Eye (tissue), 1 donor: ENCODE data around the gene HEPH.
"Not testable (repeated sequence)": the region's sequence is repeated elsewhere in the genome, so short reads cannot be mapped to it uniquely, and the experiment has no call there.

Experiments used
- DNase-seq: peaks from one replicate; pipeline ENCODE4 v3.0.0-alpha.2; 2015

The HEPH gene, protein sequence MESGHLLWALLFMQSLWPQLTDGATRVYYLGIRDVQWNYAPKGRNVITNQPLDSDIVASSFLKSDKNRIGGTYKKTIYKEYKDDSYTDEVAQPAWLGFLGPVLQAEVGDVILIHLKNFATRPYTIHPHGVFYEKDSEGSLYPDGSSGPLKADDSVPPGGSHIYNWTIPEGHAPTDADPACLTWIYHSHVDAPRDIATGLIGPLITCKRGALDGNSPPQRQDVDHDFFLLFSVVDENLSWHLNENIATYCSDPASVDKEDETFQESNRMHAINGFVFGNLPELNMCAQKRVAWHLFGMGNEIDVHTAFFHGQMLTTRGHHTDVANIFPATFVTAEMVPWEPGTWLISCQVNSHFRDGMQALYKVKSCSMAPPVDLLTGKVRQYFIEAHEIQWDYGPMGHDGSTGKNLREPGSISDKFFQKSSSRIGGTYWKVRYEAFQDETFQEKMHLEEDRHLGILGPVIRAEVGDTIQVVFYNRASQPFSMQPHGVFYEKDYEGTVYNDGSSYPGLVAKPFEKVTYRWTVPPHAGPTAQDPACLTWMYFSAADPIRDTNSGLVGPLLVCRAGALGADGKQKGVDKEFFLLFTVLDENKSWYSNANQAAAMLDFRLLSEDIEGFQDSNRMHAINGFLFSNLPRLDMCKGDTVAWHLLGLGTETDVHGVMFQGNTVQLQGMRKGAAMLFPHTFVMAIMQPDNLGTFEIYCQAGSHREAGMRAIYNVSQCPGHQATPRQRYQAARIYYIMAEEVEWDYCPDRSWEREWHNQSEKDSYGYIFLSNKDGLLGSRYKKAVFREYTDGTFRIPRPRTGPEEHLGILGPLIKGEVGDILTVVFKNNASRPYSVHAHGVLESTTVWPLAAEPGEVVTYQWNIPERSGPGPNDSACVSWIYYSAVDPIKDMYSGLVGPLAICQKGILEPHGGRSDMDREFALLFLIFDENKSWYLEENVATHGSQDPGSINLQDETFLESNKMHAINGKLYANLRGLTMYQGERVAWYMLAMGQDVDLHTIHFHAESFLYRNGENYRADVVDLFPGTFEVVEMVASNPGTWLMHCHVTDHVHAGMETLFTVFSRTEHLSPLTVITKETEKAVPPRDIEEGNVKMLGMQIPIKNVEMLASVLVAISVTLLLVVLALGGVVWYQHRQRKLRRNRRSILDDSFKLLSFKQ

DNA sequence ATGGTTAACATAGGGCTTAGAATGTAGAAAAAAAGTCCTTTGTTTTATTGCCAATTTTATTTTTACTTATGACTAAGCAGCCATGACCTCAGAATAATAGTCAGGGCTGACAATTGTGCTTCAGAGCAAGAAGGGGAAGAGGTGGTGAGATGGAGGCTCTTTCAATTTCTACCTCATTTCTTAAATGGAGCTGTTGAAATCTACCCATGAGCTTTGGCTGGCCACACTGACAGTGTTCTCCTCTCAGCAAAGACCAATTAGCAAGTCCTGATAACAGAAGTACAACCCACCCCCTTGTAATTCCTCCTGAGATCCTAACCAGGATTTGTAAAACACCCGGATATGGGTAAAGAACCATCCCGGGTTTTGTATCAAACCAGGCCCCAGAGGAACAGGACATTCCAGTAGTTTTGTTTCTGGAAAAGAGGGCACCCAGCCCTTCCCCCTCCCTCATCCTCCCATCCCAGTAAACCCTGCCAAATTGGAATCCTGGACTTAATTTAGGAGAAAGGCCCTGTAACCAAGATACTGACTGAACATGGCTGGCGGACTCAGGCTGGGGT is at the start of gene HEPH:
Gene HEPH (plus strand): TSS at position 399 of the 563 bp plus-strand sequence. CDS start 6,324 bp downstream, outside the sequence.
- peak; percentile 69 for DNase-seq

DNA sequence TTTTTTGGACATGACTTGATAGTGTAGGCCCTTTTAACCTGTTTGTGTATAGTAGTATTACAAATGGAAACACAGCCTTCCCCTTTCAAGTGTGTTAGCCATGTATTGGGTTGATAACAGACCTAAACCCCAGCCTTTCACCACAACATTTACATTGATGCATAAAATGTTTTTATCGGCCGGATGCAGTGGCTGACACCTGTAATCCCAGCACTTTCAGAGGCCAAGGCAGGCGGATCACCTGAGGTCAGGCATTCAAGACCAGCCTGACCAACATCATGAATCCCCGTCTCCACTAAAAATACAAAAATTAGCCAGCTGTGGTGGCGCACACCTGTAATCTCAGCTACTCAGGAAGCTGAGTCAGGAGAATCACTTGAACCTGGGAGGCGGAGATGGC is 45.3 kb upstream of the HEPH start:
- DNase-seq, result not testable (repeated sequence)

DNA sequence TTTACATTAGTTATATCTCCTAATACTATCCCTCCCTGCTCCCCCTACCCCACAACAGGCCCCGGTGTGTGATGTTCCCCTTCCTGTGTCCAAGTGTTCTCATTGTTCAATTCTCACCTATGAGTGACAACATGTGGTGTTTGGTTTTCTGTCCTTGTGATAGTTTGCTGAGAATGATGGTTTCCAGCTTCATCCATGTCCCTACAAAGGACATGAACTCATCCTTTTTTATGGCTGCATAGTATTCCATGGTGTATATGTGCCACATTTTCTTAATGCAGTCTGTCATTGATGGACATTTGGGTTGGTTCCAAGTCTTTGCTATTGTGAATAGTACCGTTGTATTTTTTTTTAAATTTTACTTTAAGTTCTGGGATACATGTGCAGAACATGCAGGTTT is 42.7 kb upstream of the HEPH start:
- not testable (repeated sequence) for DNase-seq

DNA sequence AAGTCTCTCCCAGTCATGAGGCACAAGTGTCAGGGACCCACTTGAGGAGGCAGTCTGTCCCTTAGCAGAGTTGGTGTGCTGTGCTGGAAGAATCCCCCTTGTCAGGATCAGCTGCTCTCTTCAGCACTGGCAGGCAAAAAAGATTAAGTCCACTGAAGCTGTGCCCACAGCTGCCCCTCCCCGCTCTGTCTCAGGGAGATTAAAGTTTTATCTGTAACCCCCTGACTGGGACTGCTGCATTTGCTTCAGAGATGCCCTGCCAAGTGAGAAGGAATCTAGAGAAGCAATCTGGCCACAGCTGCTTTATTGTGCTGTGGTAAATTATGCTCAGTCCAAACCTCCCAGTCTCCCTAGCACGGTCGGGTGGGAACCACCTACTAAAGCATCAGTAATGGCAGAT is 37.4 kb upstream of the HEPH start:
- DNase-seq, result no peak

DNA sequence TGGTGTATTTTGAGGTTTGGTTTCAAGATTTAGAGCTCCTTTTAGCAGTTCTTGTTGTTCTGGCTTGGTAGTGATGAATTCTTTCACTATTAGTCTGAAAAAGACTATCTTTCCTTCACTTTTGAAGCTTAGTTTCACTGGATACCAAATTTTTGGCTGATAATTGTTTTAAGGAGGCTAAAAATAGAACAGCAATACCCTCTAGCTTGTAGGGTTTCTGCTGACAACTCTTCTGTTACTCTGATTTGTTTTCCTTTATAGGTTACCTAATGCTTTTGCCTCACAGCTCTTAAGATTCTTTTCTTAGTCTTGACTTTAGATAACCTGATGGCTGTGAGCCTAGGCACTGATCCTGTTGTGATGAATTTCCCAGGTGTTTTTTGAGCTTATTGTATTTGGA is 33.6 kb upstream of the HEPH start:
- DNase-seq, result no peak

DNA sequence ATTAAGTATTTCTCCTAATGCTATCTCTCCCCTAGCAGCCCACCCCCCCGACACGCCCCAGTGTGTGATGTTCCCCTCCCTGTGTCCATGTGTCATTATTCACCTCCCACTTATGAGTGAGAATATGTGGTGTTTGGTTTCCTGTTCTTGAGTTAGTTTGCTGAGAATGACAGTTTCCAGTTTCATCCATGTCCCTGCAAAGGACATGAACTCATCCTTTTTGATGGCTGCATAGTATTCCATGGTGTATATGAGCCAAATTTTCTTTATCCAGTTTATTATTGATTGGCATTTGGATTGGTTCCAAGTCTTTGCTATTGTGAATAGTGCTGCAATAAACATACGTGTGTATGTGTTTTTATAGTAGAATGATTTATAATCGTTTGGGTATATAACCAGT is 28.8 kb upstream of the HEPH start:
- DNase-seq, result not testable (repeated sequence)

DNA sequence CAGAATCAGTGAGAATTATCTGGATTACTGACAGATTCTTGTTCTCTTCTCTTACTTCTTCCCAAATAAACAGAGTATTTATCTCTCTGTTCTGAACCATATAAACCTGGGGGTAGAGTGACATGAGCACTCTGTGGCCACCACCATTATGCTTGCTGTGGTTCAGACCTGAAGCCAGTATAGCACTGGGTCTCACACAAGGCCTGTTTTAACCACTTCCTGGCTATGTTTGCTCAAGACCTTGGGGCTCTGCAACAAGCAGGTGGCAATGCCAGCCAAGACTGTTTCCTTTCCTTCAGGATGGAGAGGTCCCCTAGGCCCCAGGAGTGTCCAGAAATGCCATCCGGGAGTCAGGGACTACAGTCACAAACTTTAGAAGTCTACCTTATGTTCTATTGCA is 21.7 kb upstream of the HEPH start:
- DNase-seq, result no peak

DNA sequence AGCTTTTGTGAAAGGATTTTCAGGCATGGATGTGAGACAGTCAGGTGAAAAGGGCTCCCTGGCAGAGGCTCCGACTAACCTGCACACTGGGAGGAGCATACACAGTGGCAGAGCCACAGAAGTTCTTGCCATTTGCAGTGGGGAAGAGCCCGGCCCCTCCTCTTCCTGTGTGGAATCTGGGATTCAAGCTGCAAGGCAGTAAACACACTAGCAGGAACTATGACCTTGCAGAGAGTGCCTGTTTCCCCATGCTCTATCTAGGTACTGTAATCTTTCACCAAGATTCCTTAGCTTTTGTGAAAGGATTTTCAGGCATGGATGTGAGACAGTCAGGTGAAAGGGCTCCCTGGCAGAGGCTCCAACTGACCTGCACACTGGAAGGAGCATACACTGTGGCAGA is 19.8 kb upstream of the HEPH start:
- DNase-seq, result no peak

DNA sequence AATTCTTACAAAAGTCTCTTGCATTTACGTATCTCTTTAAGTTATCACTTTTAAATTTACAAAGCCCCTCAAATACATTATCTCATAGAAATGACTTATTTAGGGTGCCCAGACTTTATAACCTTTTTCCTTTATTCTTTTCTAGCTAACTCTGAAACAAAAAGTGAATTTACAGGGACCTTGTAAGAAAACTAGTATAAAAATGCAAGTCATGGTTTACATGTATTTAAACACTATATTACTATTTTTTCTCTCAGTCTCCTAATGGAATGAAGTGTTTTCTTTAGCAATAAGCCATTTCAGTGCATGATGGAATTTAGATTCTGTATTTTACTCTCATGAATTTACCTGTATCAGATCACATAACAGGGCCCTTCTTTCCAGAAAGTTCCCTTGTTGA is 14.5 kb upstream of the HEPH start:
- DNase-seq, result no peak

DNA sequence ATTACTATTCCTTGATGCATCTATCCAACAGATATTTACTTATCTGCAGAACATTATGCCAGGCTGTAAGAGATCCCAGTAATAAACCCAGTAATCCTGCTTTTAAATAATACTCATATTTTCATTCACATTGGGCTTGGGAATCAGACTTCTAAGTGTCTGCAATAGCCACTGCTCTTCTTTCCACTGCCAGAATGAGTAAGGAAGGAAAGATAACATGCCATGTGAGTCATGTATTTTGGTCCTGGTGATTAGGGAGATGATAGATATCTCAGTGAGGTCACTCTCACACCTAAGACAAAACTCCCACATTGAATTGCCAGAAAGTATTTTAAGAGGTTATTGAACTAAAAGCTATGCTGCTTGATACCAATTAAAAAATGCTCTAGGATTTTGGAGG is 13.9 kb upstream of the HEPH start:
- DNase-seq, result no peak

DNA sequence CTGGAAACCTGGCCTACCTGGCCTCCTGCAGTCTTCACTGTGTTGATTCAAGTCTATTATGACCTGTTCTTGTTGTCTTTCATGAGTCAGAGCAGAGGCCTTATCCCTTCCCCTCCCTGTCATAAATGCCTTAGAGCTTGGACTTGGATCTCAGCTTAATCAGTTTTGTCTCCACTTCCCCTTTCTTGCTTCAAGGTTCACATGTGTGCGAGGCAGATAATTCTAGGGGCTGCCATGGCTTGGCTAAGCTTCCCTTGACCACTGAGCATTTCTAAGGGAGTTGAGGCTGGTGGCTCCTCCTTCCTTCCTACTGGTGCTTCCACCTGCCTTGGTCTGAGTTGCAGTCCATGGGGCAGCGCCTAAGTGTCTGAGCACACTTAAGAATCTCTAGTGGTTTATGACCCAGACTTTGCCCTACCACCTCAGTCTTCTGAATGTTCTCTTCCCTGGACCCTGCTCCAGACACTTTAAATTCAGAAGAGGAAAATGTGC is 1.7 kb upstream of the HEPH start:
- DNase-seq, result no peak

DNA sequence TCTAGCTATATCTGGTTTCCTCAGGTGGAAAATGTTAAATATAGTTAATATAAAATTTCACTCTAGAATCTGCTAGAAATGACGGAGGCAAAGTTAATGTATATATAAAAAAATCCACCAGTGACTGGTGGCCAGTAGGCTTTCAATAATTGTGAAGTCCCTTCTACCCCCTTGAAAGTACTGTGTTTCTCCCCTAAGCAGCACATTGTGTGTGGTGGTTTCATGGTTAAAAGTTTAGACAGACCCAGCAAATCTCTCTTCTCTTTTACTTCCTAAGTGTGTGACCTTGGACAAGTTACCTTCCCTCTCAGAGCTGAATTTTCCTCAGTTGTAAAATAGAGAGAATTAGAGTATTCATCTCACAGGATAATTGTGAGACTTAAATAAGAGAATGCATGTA is 600 bp upstream of the HEPH start:
- no peak for DNase-seq

DNA sequence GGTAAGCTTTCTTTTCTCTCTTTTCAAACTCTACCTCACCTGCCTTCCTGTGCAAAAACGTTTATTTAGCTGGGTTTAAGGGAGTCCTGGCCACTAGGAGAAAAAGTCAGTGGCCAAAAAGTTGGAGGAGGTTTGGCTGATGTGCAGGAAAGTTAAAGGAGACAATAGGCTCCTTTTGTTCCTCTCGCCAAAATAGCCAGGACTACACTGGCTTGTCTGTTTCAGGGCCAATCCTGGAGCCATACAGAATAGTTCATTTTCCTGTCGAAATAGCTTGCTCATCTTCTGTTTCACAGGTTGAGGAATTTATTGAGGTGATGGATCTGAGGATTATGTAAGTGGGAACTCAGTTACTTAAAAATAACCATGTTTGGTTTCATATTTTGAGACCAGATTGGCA is 423 bp downstream of the HEPH start:
- DNase-seq, result peak; percentile 44

DNA sequence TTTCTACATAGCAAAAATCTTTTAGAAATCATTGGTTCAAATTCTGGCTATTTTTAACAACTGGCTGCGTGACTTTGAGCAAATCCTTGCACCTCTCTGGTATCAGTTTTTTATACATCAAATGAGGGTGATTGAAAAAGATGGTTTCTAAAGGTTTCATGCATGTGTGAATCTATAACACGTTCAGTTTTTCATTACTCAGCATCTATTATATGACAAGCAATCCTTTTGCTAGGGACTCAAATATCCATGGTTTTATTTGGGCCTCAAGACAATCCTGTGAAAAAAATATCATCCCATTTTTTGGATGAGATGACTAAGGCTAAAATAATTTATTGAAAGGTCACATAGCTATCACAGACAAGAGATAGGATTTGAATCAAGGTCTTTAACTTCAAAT is 884 bp downstream of the HEPH start:
- peak; percentile 8 for DNase-seq

DNA sequence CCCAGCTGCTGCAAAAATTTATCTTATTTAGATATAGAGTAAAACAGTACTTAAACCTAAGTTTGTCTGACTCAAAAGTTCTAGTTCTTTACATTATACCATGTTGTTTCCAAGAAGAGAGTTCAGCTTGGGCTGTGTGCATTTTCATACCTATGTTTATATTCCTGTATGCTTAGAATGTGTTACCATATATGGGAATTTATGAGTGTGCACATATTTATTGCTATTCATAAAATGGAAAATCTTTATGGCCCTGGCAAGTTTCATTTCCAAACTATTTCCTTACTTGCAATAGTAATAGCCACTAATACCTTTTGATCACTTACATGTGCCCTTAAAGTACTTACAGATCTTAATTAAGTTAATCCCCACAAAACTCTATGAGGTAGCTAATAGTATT is 2.6 kb downstream of the HEPH start:
- no peak for DNase-seq

DNA sequence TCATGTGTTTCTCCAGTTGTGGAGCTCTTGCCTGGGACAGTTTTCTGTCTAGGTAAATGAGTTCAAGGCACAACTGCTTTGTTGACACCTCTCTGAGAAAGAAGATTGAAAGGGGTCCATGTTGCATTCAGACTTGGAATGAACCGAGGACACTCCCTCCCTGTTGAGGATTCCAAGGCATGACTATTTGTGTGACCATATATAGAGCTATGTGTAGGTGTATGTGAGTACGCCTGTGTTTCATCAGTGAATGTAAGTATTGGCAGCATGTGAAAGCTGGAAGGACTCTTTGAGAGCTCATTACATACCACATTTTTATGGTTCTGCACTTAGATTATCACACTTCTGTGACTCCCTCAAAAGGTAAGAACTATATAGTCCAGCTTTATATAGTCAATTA is 3.4 kb downstream of the HEPH start:
- no peak for DNase-seq

DNA sequence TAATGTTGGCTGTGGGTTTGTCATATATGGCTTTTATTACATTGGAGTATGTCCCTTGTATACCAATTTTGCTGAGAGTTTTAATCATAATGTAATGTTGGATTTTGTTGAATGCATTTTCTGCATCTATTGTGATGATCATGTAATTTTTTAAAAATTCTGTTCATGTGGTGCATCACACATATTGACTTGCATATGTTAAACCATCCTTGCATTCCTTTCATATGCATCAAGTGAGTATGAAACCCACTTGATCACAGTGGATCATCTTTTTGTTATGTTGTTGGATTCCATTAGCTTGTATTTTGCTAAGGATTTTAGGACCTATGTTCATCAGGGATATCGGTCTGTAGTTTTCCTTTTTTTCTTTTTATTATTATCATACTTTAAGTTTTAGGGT is 12.1 kb downstream of the HEPH start:
- DNase-seq, result no peak

DNA sequence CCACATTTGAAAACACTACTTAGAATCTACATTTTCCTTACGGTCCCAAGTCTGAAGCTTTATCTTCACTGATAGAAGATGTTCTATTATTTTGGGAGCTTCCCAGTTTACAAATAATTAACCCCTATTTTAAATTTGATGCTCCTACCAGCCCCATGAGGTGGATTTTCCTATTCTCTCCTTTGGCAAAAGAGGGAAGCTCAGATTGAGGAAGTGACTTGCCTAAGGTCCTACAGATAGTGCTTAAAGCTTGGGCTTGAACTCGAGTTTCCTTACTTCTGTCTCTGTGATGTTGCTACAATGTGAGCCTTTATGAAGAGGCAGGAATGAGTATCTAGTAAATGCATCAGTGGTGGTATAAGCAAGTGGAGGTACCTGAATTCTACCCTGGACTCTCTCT is 27.5 kb downstream of the HEPH start:
- DNase-seq, result no peak

DNA sequence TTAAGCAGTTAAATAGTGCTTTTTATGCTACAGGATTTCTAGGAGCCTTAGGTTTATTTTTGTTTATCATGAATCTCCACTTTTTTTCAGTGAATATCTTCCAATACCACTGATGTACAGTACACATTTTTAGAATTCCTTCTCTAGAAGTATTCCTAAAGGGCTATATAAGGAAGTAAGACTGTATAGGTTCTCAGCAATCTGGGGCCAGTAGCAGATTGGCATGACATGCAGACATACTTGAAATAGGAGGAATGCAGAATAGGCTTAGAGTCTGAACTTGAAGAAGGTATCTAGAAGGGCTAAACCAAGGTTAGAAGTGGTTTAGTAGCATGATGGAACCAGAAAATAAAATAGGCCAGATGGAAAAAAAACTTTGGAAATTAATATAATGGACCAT is 29.8 kb downstream of the HEPH start:
- DNase-seq, result no peak

DNA sequence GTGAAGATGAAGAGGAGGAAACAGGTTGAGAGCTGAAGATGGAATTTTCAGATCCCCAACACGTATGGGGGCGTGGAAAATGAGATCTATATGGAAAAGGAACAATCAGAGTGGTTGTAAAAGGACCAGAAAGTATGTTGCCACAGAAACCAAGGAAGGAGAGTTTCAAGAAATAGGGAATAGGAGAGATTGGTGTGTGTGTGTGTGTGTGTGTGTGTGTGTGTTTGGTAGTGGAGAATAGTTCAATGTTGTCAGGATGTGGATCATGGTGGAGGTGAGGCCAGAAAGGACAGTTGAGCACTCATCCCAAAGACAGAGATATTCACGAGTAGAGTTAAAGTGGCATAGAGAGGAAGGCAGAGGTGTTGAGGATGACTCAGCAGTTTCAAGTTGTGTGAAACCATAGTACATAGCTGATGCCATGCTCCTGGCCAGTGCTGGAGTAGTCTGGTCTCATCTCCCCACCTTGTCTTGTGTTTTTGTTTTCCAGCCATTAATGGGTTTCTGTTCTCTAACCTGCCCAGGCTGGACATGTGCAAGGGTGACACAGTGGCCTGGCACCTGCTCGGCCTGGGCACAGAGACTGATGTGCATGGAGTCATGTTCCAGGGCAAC is 36.1 kb downstream of the HEPH start:
- no peak for DNase-seq

DNA sequence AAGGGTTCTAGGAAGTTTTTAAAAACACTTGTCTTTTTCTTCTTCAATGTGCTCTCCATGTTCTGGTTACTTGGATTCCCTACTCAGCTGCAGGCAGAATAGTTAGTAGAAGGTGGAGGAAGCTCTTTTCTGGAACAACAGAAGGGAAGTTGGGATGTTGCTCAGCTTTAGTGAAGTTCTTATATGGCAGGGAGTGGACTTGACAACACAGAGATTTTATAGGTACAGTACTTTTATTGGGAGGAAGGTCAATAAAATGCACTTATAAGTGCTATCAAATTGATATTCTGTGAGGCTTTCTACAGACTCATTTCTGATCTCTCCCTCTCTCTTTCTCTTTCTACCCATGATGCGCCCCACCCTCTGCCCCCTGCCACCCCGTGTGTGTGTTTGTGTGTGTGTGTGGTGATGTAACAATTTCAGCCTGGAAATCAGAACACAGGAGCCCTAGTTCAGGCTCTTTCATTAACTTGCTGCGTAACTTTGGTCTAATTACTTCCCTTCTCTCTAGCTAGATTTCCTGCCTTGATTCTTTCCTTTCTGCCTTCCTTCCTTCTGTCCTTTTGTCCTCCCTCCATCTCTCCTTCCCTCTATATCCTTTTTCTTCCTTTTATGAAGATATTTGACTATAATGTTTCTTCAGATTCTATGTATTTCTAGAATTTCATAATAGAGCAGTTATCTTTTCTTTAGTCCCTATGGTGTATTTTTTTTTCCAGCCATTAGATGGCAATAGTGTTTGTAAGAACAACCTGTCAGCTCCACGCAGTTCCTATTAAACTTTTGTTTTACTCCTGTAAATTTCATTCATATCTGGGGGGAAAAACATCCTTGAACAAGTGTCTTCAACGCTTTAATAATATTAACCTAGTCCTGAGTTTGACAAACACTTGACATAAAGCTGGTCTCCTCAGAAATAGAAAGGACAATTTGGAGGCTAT is 37.1 kb downstream of the HEPH start:
- peak; percentile 9 for DNase-seq
